Bronchial epithelial cell (primary cell): ENCODE data around the gene CCDC124. TPM values are rescaled to one million over a fixed set of nuclear protein-coding genes. Genes with fewer than 3 reads are reported as not detected.

Experiments used
- DNase-seq: peaks from one replicate; pipeline ENCODE4 v3.0.0-alpha.2; 2010; ENCODE audit warnings: low read depth
- FAIRE-seq: peaks from 2 replicates; lab custom pipeline; 2011; peaks lifted over from hg19 to GRCh38; lab: Jason Lieb, UNC
- H3K27me3 ChIP-seq: 2 replicates; pipeline ENCODE4 v1.5.1; 2011; ENCODE audit warnings: low read length; ENCODE audit not compliant: control insufficient read depth, insufficient read depth
- H3K36me3 ChIP-seq: 2 replicates; pipeline ENCODE4 v1.5.1; 2011; ENCODE audit warnings: low read length; ENCODE audit not compliant: control insufficient read depth, insufficient read depth
- H3K4me3 ChIP-seq: 2 replicates; pipeline ENCODE4 v1.5.1; 2011; ENCODE audit warnings: mild to moderate bottlenecking, low read depth, low read length, control low read depth
- CTCF ChIP-seq: IDR thresholded peaks from 2 replicates; pipeline ENCODE4 v1.5.1; 2011; ENCODE audit warnings: mild to moderate bottlenecking, moderate library complexity, low read length, control low read depth, inconsistent platforms; ENCODE audit not compliant: insufficient read depth, severe bottlenecking
- total RNA-seq: library from RNA; depleted of rRNA; stranded (reverse); fragments of >200 nt; gene quantifications from 2 replicates; pipeline ENCODE4 v1.2.1, GENCODE V29; 2014

Gene CCDC124
- total RNA-seq, 1 donor from 2014 or later: 37.9 TPM

DNA sequence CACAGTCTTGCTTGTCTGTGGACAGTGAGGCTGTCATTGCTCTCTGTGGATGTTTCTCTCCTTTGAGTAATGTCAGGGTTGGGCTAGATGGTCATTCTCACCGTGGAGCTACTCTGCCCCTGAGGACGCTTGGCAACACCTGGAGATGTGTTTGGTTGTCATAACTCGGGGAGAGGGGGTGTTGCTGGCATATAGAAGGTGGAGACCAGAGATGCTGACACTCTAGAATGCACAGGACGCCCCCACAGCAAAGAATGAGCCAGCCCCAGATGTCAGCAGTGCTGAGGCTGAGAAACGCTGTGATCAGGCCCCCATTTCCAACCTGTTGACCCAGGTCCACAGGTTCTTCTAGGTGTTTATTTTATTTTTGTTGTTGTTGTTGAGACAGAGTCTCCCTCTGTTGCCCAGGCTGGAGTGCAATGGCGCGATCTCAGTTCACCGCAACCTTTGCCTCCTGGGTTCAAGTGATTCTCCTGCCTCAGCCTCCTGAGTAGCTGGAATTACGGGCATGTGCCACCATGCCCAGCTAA is 4.6 kb downstream of the CCDC124 start:
- DNase-seq (no peak), FAIRE-seq (no peak)
- Histone ChIP-seq H3K27me3 (no peaks in the 10 kb centered on the region), H3K4me3 (no peak overlapping the region), H3K36me3 (peaks cover 4% of the 10 kb centered on the region)
- no peak for TF ChIP-seq CTCF

DNA sequence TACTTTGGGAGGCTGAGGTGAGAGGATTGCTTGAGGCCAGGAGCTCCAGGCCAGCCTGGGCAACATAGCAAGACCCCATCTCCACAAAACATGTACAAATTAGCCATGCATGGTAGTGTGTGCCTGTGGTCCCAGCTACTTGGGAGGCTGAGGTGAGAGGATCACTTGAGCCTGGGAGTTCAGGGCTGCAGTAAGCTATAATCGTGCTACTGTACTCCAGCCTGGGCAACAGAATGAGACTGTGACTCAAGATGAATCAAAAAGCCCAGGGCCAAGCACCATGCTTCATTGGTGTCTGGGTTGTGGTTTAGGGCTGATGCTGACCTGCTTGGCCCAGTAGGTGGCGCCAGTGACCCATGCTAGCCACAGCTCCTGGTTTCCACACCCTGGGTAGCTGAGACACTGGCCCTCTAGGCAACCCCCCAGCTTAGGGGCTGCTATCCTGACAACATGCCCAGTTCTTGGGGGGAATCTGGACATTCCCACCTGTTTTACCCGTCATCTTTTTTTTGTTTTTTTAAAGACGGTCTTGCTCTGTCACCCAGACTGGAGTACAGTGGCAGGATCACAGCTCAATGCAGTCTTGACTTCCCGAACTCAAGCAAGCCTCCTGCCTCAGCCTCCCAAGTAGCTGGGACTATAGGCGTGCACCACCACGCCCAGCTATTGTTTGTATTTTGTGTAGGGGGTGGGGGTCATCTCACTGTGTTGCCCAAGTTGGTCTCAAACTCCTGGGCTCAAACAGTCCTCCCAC is 5.5 kb downstream of the CCDC124 start:
- FAIRE-seq: peak; percentile 72
- TF ChIP-seq CTCF: peak; percentile 99

GRCh38 chr19:17942181-17942580 is 9.4 kb downstream of the CCDC124 start:
- DNase-seq: no peak
- peaks cover 5% of the 10 kb centered on the region for H3K36me3 ChIP-seq
- no peak for TF ChIP-seq CTCF
- H3K27me3 ChIP-seq: no peaks in the 10 kb centered on the region
- H3K4me3 ChIP-seq: no peak overlapping the region
- FAIRE-seq: no peak

More for the DNA sequence above, 5.5 kb downstream of the CCDC124 start:
- peaks cover 4% of the 10 kb centered on the region for H3K36me3 ChIP-seq
- no peaks in the 10 kb centered on the region for H3K27me3 ChIP-seq
- peak; percentile 89 for DNase-seq
- H3K4me3 ChIP-seq: no peak overlapping the region

DNA sequence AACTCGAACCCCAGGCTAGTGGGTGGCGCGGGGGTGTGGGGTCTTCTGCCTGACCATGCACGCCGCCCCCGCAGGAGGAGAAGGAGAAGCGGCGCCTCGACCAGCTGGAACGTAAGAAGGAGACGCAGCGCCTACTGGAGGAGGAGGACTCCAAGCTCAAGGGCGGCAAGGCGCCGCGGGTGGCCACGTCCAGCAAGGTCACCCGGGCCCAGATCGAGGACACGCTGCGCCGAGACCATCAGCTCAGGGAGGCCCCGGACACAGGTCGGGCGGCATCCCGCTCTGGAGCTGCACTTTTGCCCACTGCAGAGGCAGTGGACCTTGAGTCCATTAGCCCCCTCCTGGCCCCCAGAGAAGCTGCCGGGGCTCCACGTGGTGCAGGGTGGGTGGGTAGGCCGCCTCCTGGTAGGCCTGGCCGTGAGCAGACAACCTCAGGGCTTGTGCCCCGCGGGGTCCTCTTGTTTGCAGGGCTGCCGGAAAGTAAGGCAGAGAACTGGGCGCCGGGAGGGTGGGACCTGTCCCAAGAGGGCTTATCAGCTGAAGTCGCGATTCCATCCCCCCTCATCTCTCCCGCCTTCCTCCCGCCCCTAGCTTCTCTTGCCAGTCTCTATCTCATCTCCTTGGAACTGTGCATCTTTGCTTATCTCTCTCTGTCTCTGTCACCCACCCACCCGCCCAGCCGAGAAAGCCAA is 9.9 kb downstream of the CCDC124 start:
- TF ChIP-seq CTCF: no peak
- H3K36me3 ChIP-seq: peaks cover 5% of the 10 kb centered on the region
- FAIRE-seq: no peak
- H3K4me3 ChIP-seq: no peak overlapping the region
- no peak for DNase-seq
- no peaks in the 10 kb centered on the region for H3K27me3 ChIP-seq

- no peak for TF ChIP-seq CTCF
- Histone ChIP-seq H3K27me3 (no peaks in the 10 kb centered on the region), H3K36me3 (peaks cover 5% of the 10 kb centered on the region), H3K4me3 (no peak overlapping the region)
- FAIRE-seq (no peak), DNase-seq (no peak)
These were observed 10.7 kb downstream of the CCDC124 start for GRCh38 chr19:17943274-17944221.
